NT2/D1 (cell line): Measurements from ENCODE around the gene RBM8A.
A peak's percentile ranks its signal among the peaks of the same experiment; 100 is the strongest.

Experiments used
- DNase-seq: peaks from one replicate; pipeline ENCODE4 v3.0.0-alpha.2; 2011; ENCODE audit warnings: low read depth, low spot score
- H3K27me3 ChIP-seq: 2 replicates; pipeline ENCODE4 v1.6.0; 2011; ENCODE audit warnings: mild to moderate bottlenecking; ENCODE audit not compliant: insufficient read length, insufficient read depth
- H3K36me3 ChIP-seq: 2 replicates; pipeline ENCODE4 v1.6.1; 2011; ENCODE audit warnings: mild to moderate bottlenecking, low read length, mixed read lengths; ENCODE audit not compliant: insufficient read depth, insufficient read length
- H3K4me1 ChIP-seq: 2 replicates; pipeline ENCODE4 v1.5.1; 2011; ENCODE audit not compliant: insufficient read depth, insufficient read length
- H3K4me3 ChIP-seq: 2 replicates; pipeline ENCODE4 v1.5.1; 2011; ENCODE audit warnings: low read depth; ENCODE audit not compliant: insufficient read length
- H3K9ac ChIP-seq: 2 replicates; pipeline ENCODE4 v1.6.0; 2011; ENCODE audit warnings: low read depth; ENCODE audit not compliant: insufficient read length
- H3K9me3 ChIP-seq: 2 replicates; pipeline ENCODE4 v1.5.1; 2011; ENCODE audit warnings: mild to moderate bottlenecking, low read length; ENCODE audit not compliant: insufficient read depth
- SUZ12 ChIP-seq: IDR thresholded peaks from 2 replicates; pipeline ENCODE4 v1.6.1; 2011; ENCODE audit not compliant: insufficient read length, insufficient read depth; ENCODE audit errors: extremely low read depth
- YY1 ChIP-seq: IDR thresholded peaks from 2 replicates; pipeline ENCODE4 v1.6.1; 2011; ENCODE audit not compliant: insufficient read length, insufficient read depth
- ZNF274 ChIP-seq: IDR thresholded peaks from 2 replicates; pipeline ENCODE4 v1.6.1; 2011; ENCODE audit warnings: mild to moderate bottlenecking, low read depth, low read length

The RBM8A gene

DNA sequence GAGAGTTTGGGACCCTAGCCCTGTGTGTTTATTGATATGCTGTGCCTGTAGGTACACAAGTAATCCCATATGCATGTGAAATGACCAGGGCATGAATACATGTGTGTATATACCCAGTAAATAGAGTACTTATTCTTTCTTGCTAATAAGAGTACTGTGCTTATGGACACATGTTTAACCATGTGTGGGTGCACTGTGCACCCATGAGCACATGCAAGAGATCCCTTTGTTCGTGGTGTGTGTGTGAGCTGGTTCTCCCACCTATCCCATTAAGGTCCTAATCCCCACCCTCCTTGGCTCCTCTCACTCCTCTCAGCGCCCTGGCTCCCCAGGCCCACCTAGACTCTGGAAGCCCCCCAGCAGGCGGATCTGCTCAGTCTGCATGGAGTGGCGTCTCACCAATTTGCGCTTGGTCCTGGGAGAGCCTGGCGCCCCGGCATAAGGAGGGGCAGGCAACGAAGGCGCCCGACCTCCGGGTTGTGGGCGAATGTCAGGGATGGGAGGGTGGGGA is 32.7 kb upstream of the RBM8A start:
- peaks cover 20% of the 10 kb centered on the region for H3K4me1 ChIP-seq
- H3K9me3 ChIP-seq: no peaks in the 10 kb centered on the region
- H3K27me3 ChIP-seq: peaks cover 93% of the 10 kb centered on the region
- no peaks in the 10 kb centered on the region for H3K36me3 ChIP-seq
- peak overlapping the region; percentile 83 for H3K9ac ChIP-seq
- H3K4me3 ChIP-seq: peak overlapping the region; percentile 80
- no peak for TF ChIP-seq ZNF274
- TF ChIP-seq YY1: no peak
- no peak for TF ChIP-seq SUZ12
- DNase-seq: no peak

DNA sequence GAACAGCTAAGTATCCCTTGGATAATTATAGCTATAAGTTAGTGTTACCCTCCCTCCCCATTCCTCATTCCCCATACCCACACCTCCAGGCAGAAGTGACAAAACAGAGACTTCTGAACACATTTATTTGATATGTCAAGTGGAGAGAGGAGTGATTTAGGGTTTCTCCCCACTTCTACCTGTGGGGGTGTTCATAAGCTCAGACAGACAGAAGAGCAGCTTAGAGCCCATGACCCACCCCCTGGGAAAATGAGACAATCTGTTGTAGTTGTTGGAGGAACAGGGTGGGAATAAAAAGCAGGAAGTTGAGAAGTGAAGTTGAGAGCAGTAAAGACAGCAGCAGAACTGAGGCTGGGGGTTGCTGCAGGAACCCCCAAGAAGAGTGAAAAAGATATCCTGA is 32.0 kb upstream of the RBM8A start:
- Histone ChIP-seq H3K36me3 (no peaks in the 10 kb centered on the region), H3K4me1 (peaks cover 20% of the 10 kb centered on the region), H3K4me3 (no peak overlapping the region), H3K9me3 (no peaks in the 10 kb centered on the region), H3K27me3 (peaks cover 94% of the 10 kb centered on the region), H3K9ac (no peak overlapping the region)
- no peak for TF ChIP-seq YY1
- TF ChIP-seq SUZ12: no peak
- no peak for TF ChIP-seq ZNF274
- no peak for DNase-seq

DNA sequence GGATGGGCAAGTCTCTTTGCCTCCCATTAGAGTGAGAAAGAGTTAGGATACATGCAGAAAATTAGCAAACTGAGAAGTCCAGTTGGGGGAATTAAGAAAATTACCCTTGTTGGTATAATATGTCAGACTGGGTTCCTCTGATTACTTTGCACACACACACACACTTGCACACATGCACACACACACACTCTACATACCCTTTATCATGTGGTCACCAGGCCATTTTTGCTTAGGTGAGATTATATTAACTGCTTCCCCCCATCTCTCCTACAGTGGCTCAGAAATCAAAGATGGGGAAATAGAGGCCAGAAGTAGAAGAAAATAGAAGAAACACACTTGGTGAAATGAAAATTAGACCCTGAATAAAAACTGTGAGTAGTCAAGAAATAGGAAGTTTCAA is 31.4 kb upstream of the RBM8A start:
- Histone ChIP-seq H3K4me1 (peaks cover 20% of the 10 kb centered on the region), H3K9ac (no peak overlapping the region), H3K4me3 (no peak overlapping the region)

GRCh38 chr1:145957443-145958319 is 30.4 kb upstream of the RBM8A start, which contains the start of gene LIX1L:
Gene LIX1L (minus strand): TSS chr1:145958017. CDS start chr1:145957927, 90 bp downstream.
- peak; percentile 98 for DNase-seq
- H3K9me3 ChIP-seq: no peaks in the 10 kb centered on the region
- TF ChIP-seq ZNF274 (no peak), SUZ12 (no peak), YY1 (no peak)
- H3K27me3 ChIP-seq: peaks cover 77% of the 10 kb centered on the region
- no peaks in the 10 kb centered on the region for H3K36me3 ChIP-seq
- peak within 1 kb of the TSS; percentile 57 for H3K4me3 ChIP-seq
- H3K9ac ChIP-seq: peak within 1 kb of the TSS; percentile 71
- H3K4me1 ChIP-seq: peaks cover 16% of the 10 kb centered on the region

More for the DNA sequence above, 31.4 kb upstream of the RBM8A start:
- H3K36me3 ChIP-seq: no peaks in the 10 kb centered on the region
- DNase-seq: no peak
- peaks cover 88% of the 10 kb centered on the region for H3K27me3 ChIP-seq
- H3K9me3 ChIP-seq: no peaks in the 10 kb centered on the region
- no peak for TF ChIP-seq YY1
- TF ChIP-seq ZNF274: no peak
- no peak for TF ChIP-seq SUZ12

- peak overlapping the region; percentile 57 for H3K4me3 ChIP-seq
- H3K9me3 ChIP-seq: no peaks in the 10 kb centered on the region
- no peaks in the 10 kb centered on the region for H3K36me3 ChIP-seq
- peaks cover 70% of the 10 kb centered on the region for H3K27me3 ChIP-seq
- peaks cover 12% of the 10 kb centered on the region for H3K4me1 ChIP-seq
- TF ChIP-seq SUZ12: no peak
- TF ChIP-seq YY1: no peak
- no peak for TF ChIP-seq ZNF274
- peak overlapping the region; percentile 71 for H3K9ac ChIP-seq
- DNase-seq: no peak
These were observed 29.6 kb upstream of the RBM8A start for GRCh38 chr1:145956781-145957442.

DNA sequence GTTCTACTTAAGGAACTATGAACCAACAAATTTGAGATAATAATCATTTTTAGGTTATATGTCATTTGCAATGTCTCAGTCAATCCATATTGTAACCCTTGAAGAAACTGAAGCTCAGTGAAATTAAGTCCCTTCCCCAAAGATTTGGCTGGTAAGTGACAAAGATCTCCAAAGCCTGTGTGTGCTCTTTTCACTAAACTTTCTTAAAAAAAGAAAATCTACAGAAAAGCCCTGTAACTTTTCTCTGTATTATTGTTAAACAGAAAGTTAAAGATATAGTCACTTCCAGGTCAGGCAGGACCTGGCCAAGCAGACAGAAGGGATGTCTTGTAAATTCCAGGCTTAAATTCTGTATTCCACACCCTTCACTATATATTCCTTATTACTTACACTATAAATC is 29.1 kb upstream of the RBM8A start:
- TF ChIP-seq SUZ12 (no peak), YY1 (no peak), ZNF274 (no peak)
- no peak overlapping the region for H3K4me3 ChIP-seq
- no peaks in the 10 kb centered on the region for H3K36me3 ChIP-seq
- peaks cover 64% of the 10 kb centered on the region for H3K27me3 ChIP-seq
- H3K9me3 ChIP-seq: no peaks in the 10 kb centered on the region
- H3K4me1 ChIP-seq: peaks cover 7% of the 10 kb centered on the region
- no peak for DNase-seq
- H3K9ac ChIP-seq: no peak overlapping the region

DNA sequence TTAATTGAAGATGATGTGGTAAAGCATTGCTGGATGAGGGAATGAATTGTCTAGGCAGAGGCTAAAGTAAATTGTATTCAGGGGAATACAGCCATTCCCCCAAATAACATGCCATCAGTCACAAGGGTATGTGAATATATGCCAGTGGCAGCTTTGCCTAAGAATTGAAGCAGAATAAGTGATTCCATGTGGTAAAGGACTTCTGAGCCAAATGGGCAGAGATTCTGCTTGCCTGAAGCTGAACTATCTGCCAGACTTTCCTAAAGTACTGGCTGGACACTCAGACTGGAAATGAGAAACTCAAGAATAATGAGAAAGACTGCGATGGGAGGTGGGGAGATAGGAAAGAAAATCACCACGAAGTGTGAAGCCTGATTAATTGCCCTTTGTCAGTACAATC is 28.2 kb upstream of the RBM8A start:
- TF ChIP-seq YY1 (no peak), SUZ12 (no peak), ZNF274 (no peak)
- H3K4me1 ChIP-seq: peaks cover 5% of the 10 kb centered on the region
- no peaks in the 10 kb centered on the region for H3K36me3 ChIP-seq
- H3K27me3 ChIP-seq: peaks cover 55% of the 10 kb centered on the region
- no peak overlapping the region for H3K9ac ChIP-seq
- DNase-seq: no peak
- no peaks in the 10 kb centered on the region for H3K9me3 ChIP-seq
- no peak overlapping the region for H3K4me3 ChIP-seq
